Skeletal muscle satellite cell (primary cell): ENCODE measurements around the gene KANSL3.
A peak's percentile ranks its signal among the peaks of the same experiment; 100 is the strongest.
"Not testable (repeated sequence)": the region's sequence is repeated elsewhere in the genome, so short reads cannot be mapped to it uniquely, and the experiment has no call there.

Experiments
- H3K27me3 ChIP-seq: 2 replicates; pipeline ENCODE4 v1.7.0; 2013; ENCODE audit warnings: low read length; ENCODE audit not compliant: control insufficient read depth, insufficient read depth
- H3K36me3 ChIP-seq: 2 replicates; pipeline ENCODE4 v1.7.0; 2013; ENCODE audit warnings: mild to moderate bottlenecking, control low read depth, low read length; ENCODE audit not compliant: insufficient read depth
- H3K4me1 ChIP-seq: 2 replicates; pipeline ENCODE4 v1.7.0; 2013; ENCODE audit warnings: low read length; ENCODE audit not compliant: control insufficient read depth, insufficient read depth
- H3K4me2 ChIP-seq: 2 replicates; pipeline ENCODE4 v1.7.0; 2013; ENCODE audit warnings: mild to moderate bottlenecking, low read length
- H3K4me3 ChIP-seq: 2 replicates; pipeline ENCODE4 v1.7.0; 2013; ENCODE audit warnings: low read length
- H3K9ac ChIP-seq: 2 replicates; pipeline ENCODE4 v1.7.0; 2013; ENCODE audit warnings: mild to moderate bottlenecking, low read depth, low read length, moderate library complexity
- H3K9me3 ChIP-seq: replicated peaks from 2 replicates; pipeline ENCODE4 v1.7.0; 2013; ENCODE audit warnings: mild to moderate bottlenecking, control low read depth, low read length

KANSL3 gene

DNA sequence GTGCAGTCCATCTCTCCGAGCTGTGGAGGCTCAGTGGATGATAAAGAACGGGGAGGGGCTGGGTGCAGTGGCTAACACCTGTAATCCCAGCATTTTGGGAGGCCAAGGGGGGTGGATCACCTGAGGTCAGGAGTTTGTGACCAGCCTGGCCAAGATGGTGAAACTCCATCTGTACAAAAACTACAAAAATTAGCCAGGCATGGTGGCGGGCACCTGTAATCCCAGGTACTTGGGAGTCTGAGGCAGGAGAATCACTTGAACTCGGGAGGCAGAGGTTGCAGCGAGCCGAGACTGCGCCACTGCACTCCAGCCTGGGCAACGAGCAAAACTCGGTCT lies 84.2 kb downstream of the KANSL3 start:
- not testable (repeated sequence) for H3K9me3 ChIP-seq, H3K9ac ChIP-seq, H3K4me1 ChIP-seq, H3K36me3 ChIP-seq, H3K4me3 ChIP-seq, H3K27me3 ChIP-seq
- H3K4me2 ChIP-seq = peak overlapping the region; percentile 48

DNA sequence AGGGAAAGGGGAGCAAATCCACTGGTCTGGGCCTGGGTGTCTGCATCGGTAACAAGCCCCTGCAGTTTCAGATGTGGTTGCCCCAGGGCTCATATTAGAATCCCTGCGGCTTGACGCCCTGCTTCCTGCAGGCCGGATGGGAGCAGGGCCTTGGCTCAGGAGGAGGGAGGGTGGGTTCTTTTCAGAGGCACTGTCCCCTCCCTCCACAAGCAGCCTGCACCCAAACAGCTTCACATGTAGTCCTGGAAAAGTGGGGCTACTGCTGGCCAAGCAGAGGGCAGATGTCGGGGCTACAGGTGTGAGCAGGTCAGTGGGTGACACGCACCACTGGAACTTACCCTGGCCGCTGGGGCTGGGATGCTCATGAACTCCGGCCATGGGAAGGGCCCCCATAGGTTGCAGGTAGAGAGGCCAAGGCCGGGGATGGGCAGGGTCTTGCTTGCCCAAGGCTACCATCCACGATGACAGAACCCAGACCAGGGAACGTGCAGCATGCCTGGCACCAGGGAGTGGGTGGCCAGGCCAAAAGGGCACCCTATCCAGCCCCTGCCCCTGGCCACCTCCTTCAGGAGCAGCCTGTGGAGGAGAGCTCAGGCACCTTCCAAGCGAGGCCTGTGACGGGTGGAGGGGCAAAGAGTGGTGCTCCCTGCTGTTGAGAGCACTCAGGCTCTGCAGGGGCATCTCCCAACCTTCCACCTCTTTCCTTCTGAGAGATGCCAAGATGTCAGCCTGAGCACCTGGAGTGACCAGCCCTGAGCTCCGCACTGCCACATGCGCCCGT lies 84.7 kb downstream of the KANSL3 start:
- H3K9ac ChIP-seq = no peak overlapping the region
- no peaks in the 10 kb centered on the region for H3K27me3 ChIP-seq

DNA sequence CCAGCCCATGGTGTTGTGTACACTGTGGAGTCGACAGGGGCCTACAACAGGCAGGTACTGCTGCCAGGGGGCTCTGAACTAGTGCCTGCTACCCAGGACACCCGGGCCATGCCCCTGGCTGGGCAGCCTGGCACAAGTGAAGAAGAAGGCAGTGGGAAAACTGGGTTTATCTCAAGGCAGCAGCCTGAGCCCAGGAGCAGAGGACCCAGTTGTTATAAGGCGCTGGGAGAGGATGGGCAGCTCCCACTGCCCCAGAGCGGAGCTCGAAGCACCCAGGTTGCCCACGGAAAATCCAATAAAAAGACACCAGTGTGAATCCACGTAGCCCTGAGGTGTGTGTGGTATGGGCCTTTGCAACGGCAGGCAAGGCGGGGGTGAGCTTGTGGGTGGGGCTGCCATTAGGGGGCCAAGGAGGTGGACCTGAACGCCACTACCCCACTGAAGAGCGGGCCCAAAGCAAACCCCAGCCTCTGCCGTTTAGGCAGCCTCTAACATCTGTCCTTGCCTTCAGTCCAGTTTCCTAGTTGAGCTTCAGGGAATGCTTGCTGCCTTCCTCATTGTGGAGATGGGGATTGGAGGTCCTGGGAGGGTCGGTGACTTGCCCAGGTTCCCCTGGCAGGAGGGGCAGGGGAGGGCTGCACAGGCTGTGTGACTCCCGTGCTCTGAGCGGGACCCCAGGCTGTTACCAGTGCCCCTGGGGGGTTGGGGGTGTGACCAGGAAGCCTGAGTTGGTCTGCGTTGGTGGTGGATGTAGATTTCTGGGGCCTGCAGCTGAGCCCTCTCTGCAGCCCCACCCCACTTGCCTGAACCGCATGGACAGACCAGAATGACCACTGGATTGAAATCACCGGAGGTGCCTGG lies 85.6 kb downstream of the KANSL3 start:
- no peaks in the 10 kb centered on the region for H3K36me3 ChIP-seq
- no peaks in the 10 kb centered on the region for H3K9me3 ChIP-seq
- no peak overlapping the region for H3K4me3 ChIP-seq
- no peak overlapping the region for H3K4me2 ChIP-seq
- H3K9ac ChIP-seq = no peak overlapping the region
- no peaks in the 10 kb centered on the region for H3K27me3 ChIP-seq
- peaks cover 1% of the 10 kb centered on the region for H3K4me1 ChIP-seq

More for the DNA sequence above, 84.7 kb downstream of the KANSL3 start:
- no peaks in the 10 kb centered on the region for H3K4me1 ChIP-seq
- H3K36me3 ChIP-seq = no peaks in the 10 kb centered on the region
- H3K4me3 ChIP-seq = no peak overlapping the region
- no peak overlapping the region for H3K4me2 ChIP-seq
- no peaks in the 10 kb centered on the region for H3K9me3 ChIP-seq

DNA sequence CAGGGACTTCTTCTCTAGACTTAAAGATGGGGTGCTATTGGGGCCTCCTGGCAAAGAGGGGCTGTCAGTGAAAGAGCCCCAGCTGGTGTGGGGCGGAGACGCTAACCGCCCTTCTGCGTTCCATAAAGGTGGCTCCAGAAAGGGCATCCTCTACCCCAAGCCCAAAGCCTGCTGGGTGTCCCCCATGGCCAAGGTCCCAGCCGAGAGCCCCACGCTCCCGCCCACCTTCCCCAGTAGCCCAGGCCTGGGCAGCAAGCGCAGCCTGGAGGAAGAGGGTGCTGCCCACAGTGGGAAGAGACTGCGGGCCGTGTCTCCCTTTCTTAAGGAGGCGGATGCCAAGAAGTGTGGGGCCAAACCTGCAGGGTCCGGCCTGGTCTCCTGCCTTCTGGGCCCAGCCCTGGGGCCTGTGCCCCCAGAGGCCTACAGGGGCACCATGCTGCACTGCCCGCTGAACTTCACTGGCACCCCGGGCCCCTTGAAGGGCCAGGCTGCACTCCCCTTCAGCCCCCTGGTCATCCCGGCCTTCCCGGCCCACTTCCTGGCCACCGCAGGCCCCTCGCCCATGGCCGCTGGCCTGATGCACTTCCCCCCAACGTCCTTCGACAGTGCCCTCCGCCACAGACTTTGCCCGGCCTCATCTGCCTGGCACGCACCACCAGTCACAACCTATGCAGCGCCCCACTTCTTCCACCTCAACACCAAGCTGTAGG lies 86.4 kb downstream of the KANSL3 start:
- no peaks in the 10 kb centered on the region for H3K9me3 ChIP-seq
- no peak overlapping the region for H3K4me3 ChIP-seq
- H3K36me3 ChIP-seq = no peaks in the 10 kb centered on the region
- H3K9ac ChIP-seq = no peak overlapping the region
- H3K4me2 ChIP-seq = no peak overlapping the region
- H3K27me3 ChIP-seq = no peaks in the 10 kb centered on the region
- peaks cover 5% of the 10 kb centered on the region for H3K4me1 ChIP-seq

DNA sequence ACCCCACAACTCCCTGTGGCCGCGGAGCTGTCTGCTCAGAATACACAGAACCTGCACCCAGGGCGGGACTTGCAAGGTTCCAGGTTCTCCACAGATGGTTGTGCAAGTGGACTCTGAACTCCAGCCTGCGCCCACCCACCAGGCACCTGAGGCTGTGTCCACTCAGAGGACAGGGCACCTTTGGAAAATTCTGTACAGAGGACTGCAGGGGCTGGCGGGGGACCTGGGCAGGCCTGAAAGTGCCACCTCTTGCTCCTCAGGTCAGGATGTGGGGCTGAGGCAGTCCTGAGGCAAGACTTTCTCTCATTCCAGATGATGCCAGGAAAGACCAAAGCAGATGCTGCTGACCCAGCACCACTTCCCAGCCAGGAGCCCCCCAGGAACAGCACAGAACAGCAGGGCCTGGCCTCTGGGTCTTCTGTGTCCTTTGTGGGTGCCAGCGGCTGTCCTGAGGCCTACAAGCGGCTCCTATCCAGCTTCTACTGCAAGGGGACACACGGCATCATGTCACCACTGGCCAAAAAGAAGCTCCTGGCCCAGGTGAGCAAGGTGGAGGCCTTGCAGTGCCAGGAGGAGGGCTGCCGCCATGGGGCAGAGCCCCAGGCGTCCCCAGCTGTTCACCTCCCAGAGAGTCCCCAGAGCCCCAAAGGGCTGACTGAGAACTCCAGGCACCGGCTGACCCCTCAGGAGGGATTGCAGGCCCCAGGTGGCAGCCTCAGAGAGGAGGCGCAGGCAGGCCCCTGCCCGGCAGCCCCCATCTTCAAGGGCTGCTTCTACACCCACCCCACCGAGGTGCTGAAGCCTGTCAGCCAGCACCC lies 87.1 kb downstream of the KANSL3 start:
- H3K4me3 ChIP-seq = no peak overlapping the region
- H3K9ac ChIP-seq = no peak overlapping the region
- H3K27me3 ChIP-seq = no peaks in the 10 kb centered on the region
- no peak overlapping the region for H3K4me2 ChIP-seq
- H3K36me3 ChIP-seq = no peaks in the 10 kb centered on the region
- no peaks in the 10 kb centered on the region for H3K9me3 ChIP-seq
- peaks cover 5% of the 10 kb centered on the region for H3K4me1 ChIP-seq

DNA sequence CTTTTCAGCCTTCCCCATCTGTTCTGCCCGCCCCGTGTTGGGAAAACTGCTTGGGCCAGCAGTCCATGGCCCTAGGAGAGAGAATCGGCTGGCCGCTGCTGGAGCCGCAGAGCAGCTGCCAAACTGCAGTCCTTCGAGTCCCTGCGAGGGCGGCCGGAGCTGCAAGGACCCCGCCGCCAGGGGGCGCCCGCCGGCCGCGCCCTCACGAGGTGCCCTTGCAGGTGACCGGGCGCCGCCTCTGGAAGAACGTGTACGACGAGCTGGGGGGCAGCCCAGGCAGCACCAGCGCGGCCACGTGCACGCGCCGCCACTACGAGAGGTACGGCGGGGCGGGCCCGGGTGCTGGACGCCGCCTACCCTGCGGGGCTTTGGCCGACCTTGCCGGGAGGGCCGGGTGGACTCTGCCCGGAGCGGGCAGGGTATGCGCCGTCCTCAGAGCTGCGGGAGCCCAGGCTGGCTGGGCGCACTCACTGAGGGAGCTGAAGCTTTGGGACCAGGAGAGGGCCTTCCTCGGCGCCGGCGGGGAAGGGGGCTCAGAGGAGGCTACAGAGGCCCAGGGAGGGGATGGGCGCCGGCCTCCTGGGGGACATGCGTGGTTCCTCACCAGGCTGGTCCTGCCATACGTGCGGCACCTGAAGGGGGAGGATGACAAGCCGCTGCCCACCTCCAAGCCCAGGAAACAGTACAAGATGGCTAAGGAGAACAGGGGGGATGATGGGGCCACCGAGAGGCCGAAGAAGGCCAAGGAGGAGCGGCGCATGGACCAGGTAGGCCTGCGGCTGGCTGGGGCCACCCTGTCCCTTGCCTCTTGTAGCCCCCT lies 87.9 kb downstream of the KANSL3 start:
- H3K9me3 ChIP-seq = no peaks in the 10 kb centered on the region
- no peaks in the 10 kb centered on the region for H3K27me3 ChIP-seq
- H3K9ac ChIP-seq = no peak overlapping the region
- no peak overlapping the region for H3K4me3 ChIP-seq
- H3K4me2 ChIP-seq = no peak overlapping the region
- H3K4me1 ChIP-seq = peaks cover 5% of the 10 kb centered on the region
- H3K36me3 ChIP-seq = no peaks in the 10 kb centered on the region

DNA sequence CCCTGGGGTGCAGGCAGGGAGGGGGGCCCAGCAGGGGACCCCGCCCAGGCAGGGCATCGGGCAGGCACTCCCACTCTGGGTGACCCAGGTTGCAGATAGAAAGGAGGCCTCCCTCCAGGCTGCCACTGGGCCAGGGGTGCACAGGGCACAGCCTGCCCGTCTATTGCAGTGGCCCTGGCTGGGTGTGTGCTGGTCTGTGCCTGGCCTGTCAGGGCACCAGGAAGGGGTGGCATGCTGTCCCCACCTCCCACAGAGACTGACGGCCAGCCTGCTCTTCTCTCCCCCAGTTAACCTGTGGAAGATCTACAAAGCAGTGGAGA lies 88.7 kb downstream of the KANSL3 start:
- no peaks in the 10 kb centered on the region for H3K36me3 ChIP-seq
- H3K4me1 ChIP-seq = peaks cover 5% of the 10 kb centered on the region
- no peak overlapping the region for H3K4me3 ChIP-seq
- H3K27me3 ChIP-seq = no peaks in the 10 kb centered on the region
- H3K4me2 ChIP-seq = no peak overlapping the region
- H3K9me3 ChIP-seq = no peaks in the 10 kb centered on the region
- no peak overlapping the region for H3K9ac ChIP-seq

DNA sequence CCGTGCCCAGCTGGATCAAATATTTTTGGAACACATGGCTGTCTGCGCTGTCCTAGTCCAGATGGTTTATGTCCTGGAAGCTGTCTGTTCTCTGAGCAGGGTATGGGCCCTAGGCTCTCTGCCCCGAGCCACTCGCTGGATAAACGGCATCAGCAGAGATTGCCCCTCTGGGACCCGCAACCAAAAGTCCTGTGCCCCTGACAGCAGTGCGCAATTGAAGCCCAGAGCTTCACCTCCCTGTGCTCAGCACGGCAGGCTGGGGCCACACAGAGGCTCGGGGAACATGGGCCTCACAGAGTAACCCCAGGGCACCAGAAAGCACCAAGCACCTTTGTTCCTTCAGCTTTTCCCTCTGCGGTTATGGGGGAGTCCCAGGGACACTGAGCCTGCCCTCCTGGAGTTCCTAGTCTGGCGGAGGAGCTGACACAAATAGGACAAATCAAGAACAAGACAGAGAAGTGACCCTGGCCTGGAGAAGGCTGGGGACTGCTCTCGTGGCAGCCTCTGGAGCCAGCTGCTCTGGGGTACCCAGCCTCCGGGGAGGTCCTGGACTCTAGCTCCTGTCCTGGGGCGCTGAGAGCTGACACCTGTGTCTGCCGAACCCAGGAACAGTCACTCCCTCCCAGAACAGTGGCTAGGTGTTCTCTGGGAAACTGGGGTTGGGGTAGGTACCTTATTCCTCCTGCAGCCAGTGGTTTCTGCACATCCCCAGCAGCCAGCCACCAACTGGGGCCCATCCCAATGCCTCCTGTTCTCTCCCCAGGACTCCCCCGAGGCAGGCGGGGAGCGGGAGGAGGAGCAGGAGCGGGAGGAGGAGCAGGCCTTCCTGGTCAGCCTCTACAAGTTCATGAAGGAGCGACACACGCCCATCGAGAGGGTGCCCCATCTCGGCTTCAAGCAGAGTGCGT lies 89.3 kb downstream of the KANSL3 start:
- no peaks in the 10 kb centered on the region for H3K9me3 ChIP-seq
- H3K4me1 ChIP-seq = peaks cover 5% of the 10 kb centered on the region
- H3K4me2 ChIP-seq = no peak overlapping the region
- no peaks in the 10 kb centered on the region for H3K27me3 ChIP-seq
- no peak overlapping the region for H3K9ac ChIP-seq
- H3K4me3 ChIP-seq = no peak overlapping the region
- no peaks in the 10 kb centered on the region for H3K36me3 ChIP-seq

DNA sequence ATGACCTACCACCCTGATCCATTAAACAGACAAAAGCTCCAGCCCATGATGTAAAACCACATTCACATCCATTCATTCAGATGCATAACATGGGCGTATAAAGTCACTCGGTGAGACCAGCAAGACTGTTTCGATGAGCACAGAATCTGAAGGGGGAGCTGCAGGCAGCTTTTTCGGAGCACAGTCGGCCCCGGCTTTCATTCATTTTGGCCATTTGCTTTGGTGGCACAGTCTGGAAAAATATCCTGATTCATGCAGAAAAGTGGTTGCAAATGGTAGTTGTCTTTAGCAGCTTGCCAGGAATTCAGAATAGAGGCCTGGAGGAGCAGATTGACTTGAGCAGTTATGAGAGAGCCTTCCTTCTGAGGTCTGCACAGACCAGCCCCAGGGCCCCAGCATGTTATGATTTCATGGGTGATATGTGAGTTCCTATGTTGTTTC lies 90.4 kb downstream of the KANSL3 start:
- H3K9me3 ChIP-seq = no peaks in the 10 kb centered on the region
- no peaks in the 10 kb centered on the region for H3K27me3 ChIP-seq
- no peak overlapping the region for H3K9ac ChIP-seq
- H3K4me1 ChIP-seq = peaks cover 5% of the 10 kb centered on the region
- no peak overlapping the region for H3K4me2 ChIP-seq
- no peak overlapping the region for H3K4me3 ChIP-seq
- H3K36me3 ChIP-seq = no peaks in the 10 kb centered on the region

DNA sequence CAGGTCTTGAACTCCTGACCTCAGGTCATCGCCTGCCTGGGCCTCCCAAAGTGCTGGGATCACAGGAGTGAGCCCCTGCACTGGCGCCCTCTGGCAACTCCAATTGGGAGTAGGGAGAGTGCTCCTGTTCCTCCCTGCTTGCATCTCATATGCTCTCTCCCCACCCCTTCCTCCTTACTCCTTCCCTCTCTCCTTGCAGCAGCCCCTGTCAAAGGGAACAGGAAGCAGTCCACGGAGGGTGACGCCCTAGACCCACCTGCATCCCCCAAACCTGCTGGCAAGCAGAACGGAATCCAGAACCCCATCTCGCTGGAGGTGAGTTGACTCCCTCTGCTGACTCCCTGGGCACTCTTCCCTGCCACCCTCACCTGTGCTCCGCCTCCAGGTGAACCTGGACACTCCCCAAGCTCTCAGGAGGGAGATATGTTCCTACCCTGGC lies 90.9 kb downstream of the KANSL3 start:
- Histone ChIP-seq H3K36me3 (no peaks in the 10 kb centered on the region), H3K4me3 (no peak overlapping the region), H3K4me1 (peaks cover 5% of the 10 kb centered on the region), H3K9me3 (no peaks in the 10 kb centered on the region), H3K4me2 (no peak overlapping the region), H3K27me3 (no peaks in the 10 kb centered on the region), H3K9ac (no peak overlapping the region)
